MM.1S (cell line): ENCODE data around the gene RARS1.

Experiments used
- DNase-seq: peaks from one replicate; pipeline ENCODE4 v3.0.0-alpha.2; 2015
- H2AFZ ChIP-seq: fragments of 300-600 bp; sonication (generic); 2 replicates; pipeline ENCODE4 v1.6.0; 2016; ENCODE audit warnings: antibody characterized with exemption, low read length
- H3F3A ChIP-seq: fragments of 300-600 bp; sonication (generic); 2 replicates; pipeline ENCODE4 v1.6.1; 2016; ENCODE audit warnings: mild to moderate bottlenecking, antibody characterized with exemption, low read length, moderate library complexity, mixed read lengths; ENCODE audit not compliant: insufficient read depth
- H3K27ac ChIP-seq: fragments of 300-600 bp; sonication (generic); 2 replicates; pipeline ENCODE4 v1.5.1; 2016; ENCODE audit warnings: mild to moderate bottlenecking, low read length
- H3K27me3 ChIP-seq: fragments of 300-600 bp; sonication (generic); replicated peaks from 2 replicates; pipeline ENCODE4 v1.6.0; 2016; ENCODE audit warnings: low read length; ENCODE audit not compliant: insufficient read depth
- H3K36me3 ChIP-seq: fragments of 300-600 bp; sonication (generic); replicated peaks from 2 replicates; pipeline ENCODE4 v1.6.1; 2016; ENCODE audit warnings: mild to moderate bottlenecking, low read length, mixed read lengths; ENCODE audit not compliant: insufficient read depth
- H3K4me1 ChIP-seq: fragments of 300-600 bp; sonication (generic); 2 replicates; pipeline ENCODE4 v1.6.1; 2016; ENCODE audit warnings: low read length, mixed read lengths
- H3K4me2 ChIP-seq: fragments of 300-600 bp; sonication (generic); 2 replicates; pipeline ENCODE4 v1.6.0; 2016; ENCODE audit warnings: low read depth, low read length
- H3K4me3 ChIP-seq: fragments of 300-600 bp; sonication (generic); 2 replicates; pipeline ENCODE4 v1.5.1; 2016; ENCODE audit warnings: low read length, mixed read lengths
- H3K79me2 ChIP-seq: fragments of 300-600 bp; sonication (generic); 2 replicates; pipeline ENCODE4 v1.6.1; 2016; ENCODE audit warnings: mixed run types, low read length, mixed read lengths
- H3K9ac ChIP-seq: fragments of 300-600 bp; sonication (generic); 2 replicates; pipeline ENCODE4 v1.6.1; 2016; ENCODE audit warnings: low read length, mixed read lengths
- H3K9me2 ChIP-seq: fragments of 300-600 bp; sonication (generic); replicated peaks from 2 replicates; pipeline ENCODE4 v1.6.1; 2016; ENCODE audit warnings: mild to moderate bottlenecking, low read length, mixed read lengths; ENCODE audit not compliant: insufficient read depth
- H3K9me3 ChIP-seq: fragments of 300-600 bp; sonication (generic); replicated peaks from 2 replicates; pipeline ENCODE4 v1.6.1; 2016; ENCODE audit warnings: mild to moderate bottlenecking, low read length, mixed read lengths; ENCODE audit not compliant: insufficient read depth
- H4K20me1 ChIP-seq: fragments of 300-600 bp; sonication (generic); 2 replicates; pipeline ENCODE4 v1.6.1; 2016; ENCODE audit warnings: mild to moderate bottlenecking, low read length, moderate library complexity, mixed read lengths; ENCODE audit not compliant: insufficient read depth
- EZH2 ChIP-seq: fragments of 300-600 bp; sonication (generic); optimal IDR thresholded peaks from 2 replicates; pipeline ENCODE3; 2017; ENCODE audit warnings: low read depth, mild to moderate bottlenecking, antibody characterized with exemption, low read length, mixed read lengths
- EZH2phosphoT487 ChIP-seq: fragments of 300-600 bp; sonication (generic); IDR thresholded peaks from 2 replicates; pipeline ENCODE4 v1.6.1; 2018; ENCODE audit warnings: antibody characterized with exemption, low read length
- TF ChIP-seq, protein P1 (sequence below): fragments of 300-600 bp; sonication (generic); IDR thresholded peaks from 2 replicates; pipeline ENCODE4 v1.5.1; 2016; ENCODE audit warnings: antibody characterized with exemption, low read length, mixed read lengths

Gene RARS1

DNA sequence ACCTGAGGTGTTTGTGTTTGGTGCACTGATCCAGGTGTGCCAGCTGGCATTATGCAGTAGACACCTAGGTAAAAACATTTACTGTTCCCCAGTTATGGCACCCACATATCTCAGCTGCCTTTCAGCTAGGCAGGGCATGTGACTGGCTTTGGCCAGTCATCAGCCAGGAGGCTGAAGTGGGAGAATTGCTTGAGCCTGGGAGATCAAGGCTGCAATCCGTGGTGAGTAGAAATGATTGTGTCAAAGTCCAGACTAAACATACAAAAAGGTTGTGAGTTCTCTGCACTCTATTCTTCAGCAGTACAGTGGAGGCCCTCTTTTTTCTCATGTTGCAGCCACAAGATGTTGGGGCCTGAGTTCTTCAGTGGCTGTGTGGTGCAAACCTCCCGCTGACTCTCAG lies 39.6 kb downstream of the RARS1 start:
- Histone ChIP-seq H3K9me2 (no peaks in the 10 kb centered on the region), H3K4me3 (no peak overlapping the region), H3K4me1 (no peaks in the 10 kb centered on the region), H3K9me3 (no peaks in the 10 kb centered on the region), H3K9ac (no peak overlapping the region), H3K27me3 (no peaks in the 10 kb centered on the region), H3K27ac (no peak overlapping the region), H2AFZ (no peak overlapping the region), H3K4me2 (no peak overlapping the region), H3F3A (no peaks in the 10 kb centered on the region), H3K36me3 (no peaks in the 10 kb centered on the region), H4K20me1 (no peaks in the 10 kb centered on the region), H3K79me2 (no peaks in the 10 kb centered on the region)
- DNase-seq, result no peak
- TF ChIP-seq EZH2phosphoT487 (no peak), EZH2 (no peak)
- TF ChIP-seq, protein P1, sequence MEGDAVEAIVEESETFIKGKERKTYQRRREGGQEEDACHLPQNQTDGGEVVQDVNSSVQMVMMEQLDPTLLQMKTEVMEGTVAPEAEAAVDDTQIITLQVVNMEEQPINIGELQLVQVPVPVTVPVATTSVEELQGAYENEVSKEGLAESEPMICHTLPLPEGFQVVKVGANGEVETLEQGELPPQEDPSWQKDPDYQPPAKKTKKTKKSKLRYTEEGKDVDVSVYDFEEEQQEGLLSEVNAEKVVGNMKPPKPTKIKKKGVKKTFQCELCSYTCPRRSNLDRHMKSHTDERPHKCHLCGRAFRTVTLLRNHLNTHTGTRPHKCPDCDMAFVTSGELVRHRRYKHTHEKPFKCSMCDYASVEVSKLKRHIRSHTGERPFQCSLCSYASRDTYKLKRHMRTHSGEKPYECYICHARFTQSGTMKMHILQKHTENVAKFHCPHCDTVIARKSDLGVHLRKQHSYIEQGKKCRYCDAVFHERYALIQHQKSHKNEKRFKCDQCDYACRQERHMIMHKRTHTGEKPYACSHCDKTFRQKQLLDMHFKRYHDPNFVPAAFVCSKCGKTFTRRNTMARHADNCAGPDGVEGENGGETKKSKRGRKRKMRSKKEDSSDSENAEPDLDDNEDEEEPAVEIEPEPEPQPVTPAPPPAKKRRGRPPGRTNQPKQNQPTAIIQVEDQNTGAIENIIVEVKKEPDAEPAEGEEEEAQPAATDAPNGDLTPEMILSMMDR, result no peak

DNA sequence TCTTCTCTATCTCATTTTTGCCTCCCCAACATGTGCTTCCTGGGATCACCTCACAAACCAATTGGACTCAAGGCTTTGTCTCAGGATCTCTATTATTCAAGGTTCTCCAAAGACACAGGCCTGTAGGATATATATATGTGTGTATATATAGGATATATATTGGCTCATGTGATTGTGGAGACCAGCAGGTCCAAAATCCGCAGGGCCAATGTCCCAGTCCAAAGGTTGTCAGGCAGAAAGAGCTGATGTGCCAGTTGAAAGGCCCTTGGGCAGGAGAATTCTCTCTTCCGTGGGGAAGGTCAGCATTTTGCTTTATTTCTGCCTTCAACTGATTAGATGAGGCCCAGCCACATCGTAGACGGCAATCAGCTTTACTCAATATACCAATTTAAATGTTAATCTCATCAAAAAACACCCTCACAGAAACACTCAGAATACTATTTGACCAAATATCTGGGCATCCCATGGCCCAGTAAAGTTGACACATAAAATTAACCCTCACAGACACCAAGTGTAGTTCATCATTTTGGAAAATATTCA lies 41.6 kb downstream of the RARS1 start:
- no peaks in the 10 kb centered on the region for H3F3A ChIP-seq
- no peaks in the 10 kb centered on the region for H3K79me2 ChIP-seq
- H3K9me2 ChIP-seq, result no peaks in the 10 kb centered on the region
- no peak overlapping the region for H2AFZ ChIP-seq
- no peaks in the 10 kb centered on the region for H3K36me3 ChIP-seq
- H3K4me2 ChIP-seq, result no peak overlapping the region
- no peak overlapping the region for H3K4me3 ChIP-seq
- TF ChIP-seq EZH2 (no peak), EZH2phosphoT487 (no peak)
- TF ChIP-seq, protein P1, result no peak
- H4K20me1 ChIP-seq, result no peaks in the 10 kb centered on the region
- H3K27ac ChIP-seq, result no peak overlapping the region
- H3K9ac ChIP-seq, result no peak overlapping the region
- no peaks in the 10 kb centered on the region for H3K9me3 ChIP-seq
- no peaks in the 10 kb centered on the region for H3K4me1 ChIP-seq
- DNase-seq, result no peak
- no peaks in the 10 kb centered on the region for H3K27me3 ChIP-seq

DNA sequence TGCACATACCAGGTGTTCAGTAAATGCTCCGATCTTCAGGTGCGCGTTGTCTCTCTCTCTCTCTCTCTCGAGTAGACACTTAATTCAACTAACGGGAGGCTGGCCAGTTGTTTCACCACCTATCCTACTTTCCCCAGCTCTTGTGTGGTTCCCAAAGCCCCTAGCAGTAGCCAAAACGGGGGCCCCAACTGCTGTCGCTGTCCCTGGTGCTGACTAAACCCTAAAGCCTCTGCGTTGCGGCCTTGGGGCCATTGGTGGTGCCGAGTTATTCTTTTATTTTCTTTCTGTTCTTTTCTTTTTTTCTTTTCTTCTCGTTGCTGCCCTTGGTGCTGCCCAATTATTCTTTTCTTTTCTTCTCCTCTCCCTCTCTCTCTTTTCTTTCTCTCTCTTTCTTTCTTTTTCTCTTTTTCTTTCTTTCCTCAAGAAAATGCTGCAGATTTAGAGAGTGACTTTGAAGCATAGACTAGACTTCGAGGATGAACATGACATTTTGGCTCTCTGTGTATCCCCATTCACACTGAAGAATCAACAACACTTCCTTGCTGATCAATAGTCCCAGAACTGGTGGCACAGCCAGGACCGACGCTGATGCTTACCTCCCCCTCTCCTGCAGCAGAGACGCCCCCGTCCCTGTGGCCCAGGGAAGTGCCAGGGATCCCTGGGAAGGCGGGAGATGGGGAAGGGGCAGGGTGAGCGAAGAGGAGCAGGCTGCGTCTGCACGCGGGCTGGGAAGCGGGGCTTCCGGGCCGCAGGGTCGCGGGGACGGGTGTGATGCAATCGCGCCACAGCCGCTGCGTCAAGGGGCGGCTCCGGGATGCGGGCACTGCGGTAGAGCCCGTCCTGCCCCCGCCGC lies 42.5 kb downstream of the RARS1 start, which contains the start of gene FBLL1:
TSS of gene FBLL1 (plus strand) at position 785 of the 853 bp plus-strand sequence. CDS start 200 bp downstream, outside the sequence.
- Histone ChIP-seq H2AFZ (no peak within 1 kb of the TSS), H3K36me3 (no peaks in the 10 kb centered on the region), H3K79me2 (no peaks in the 10 kb centered on the region), H3F3A (no peaks in the 10 kb centered on the region), H3K4me2 (no peak within 1 kb of the TSS), H3K4me1 (no peaks in the 10 kb centered on the region), H3K4me3 (no peak within 1 kb of the TSS), H3K9me3 (no peaks in the 10 kb centered on the region), H3K9ac (no peak within 1 kb of the TSS), H4K20me1 (no peaks in the 10 kb centered on the region), H3K27me3 (no peaks in the 10 kb centered on the region), H3K27ac (no peak within 1 kb of the TSS), H3K9me2 (no peaks in the 10 kb centered on the region)
- TF ChIP-seq EZH2phosphoT487 (no peak), EZH2 (no peak)
- TF ChIP-seq, protein P1, result no peak
- DNase-seq, result no peak
